ENCODE results near the gene KLF15. TPM values are rescaled to one million over a fixed set of nuclear protein-coding genes. Genes with fewer than 3 reads are reported as not detected.

Gene KLF15
- total RNA-seq, 2 experiments from 2014 or later, result not detected

GRCh38 chr3:126309861-126310655 lies 47.1 kb downstream of the KLF15 start:
- CTCF ChIA-PET, result no interaction called here
- H3K4me3 Mint-ChIP-seq, result no peak overlapping the region
- no peaks in the 10 kb centered on the region for H3K4me1 Mint-ChIP-seq
- no peaks in the 10 kb centered on the region for H3K27me3 Mint-ChIP-seq
- POLR2A ChIA-PET, result no interaction called here
- H3K36me3 Mint-ChIP-seq (ENCODE audit: low read depth), result no peaks in the 10 kb centered on the region
- H3K27ac Mint-ChIP-seq, result no peak overlapping the region
- DNase-seq, result no peak
- H3K9me3 Mint-ChIP-seq, result no peaks in the 10 kb centered on the region

- Mint-ChIP-seq H3K4me1 (no peaks in the 10 kb centered on the region), H3K9me3 (no peaks in the 10 kb centered on the region), H3K36me3 (ENCODE audit: low read depth) (no peaks in the 10 kb centered on the region), H3K4me3 (no peak overlapping the region), H3K27me3 (no peaks in the 10 kb centered on the region), H3K27ac (no peak overlapping the region)
- no peak for DNase-seq
- POLR2A ChIA-PET, result no interaction called here
- CTCF ChIA-PET, result no interaction called here
Measured at GRCh38 chr3:126309165-126309564, 48.0 kb downstream of the KLF15 start.

- no peak for DNase-seq
- H3K9me3 Mint-ChIP-seq, result no peaks in the 10 kb centered on the region
- POLR2A ChIA-PET, result no interaction called here
- CTCF ChIA-PET, result no interaction called here
- no peaks in the 10 kb centered on the region for H3K27me3 Mint-ChIP-seq
- H3K27ac Mint-ChIP-seq, result no peak overlapping the region
- no peak overlapping the region for H3K4me3 Mint-ChIP-seq
- no peaks in the 10 kb centered on the region for H3K36me3 Mint-ChIP-seq (ENCODE audit: low read depth)
- no peaks in the 10 kb centered on the region for H3K4me1 Mint-ChIP-seq
Measured at GRCh38 chr3:126308394-126309125, 48.6 kb downstream of the KLF15 start.

- no peaks in the 10 kb centered on the region for H3K4me1 Mint-ChIP-seq
- CTCF ChIA-PET, result no interaction called here
- peaks cover 3% of the 10 kb centered on the region for H3K27me3 Mint-ChIP-seq
- H3K36me3 Mint-ChIP-seq (ENCODE audit: low read depth), result no peaks in the 10 kb centered on the region
- POLR2A ChIA-PET, result no interaction called here
- peaks cover 2% of the 10 kb centered on the region for H3K9me3 Mint-ChIP-seq
- no peak overlapping the region for H3K27ac Mint-ChIP-seq
- no peak overlapping the region for H3K4me3 Mint-ChIP-seq
- DNase-seq, result no peak
Measured at GRCh38 chr3:126307591-126308393, 49.4 kb downstream of the KLF15 start.

- no peaks in the 10 kb centered on the region for H3K4me1 Mint-ChIP-seq
- no peak overlapping the region for H3K27ac Mint-ChIP-seq
- no peaks in the 10 kb centered on the region for H3K36me3 Mint-ChIP-seq (ENCODE audit: low read depth)
- DNase-seq, result no peak
- H3K9me3 Mint-ChIP-seq, result peaks cover 2% of the 10 kb centered on the region
- CTCF ChIA-PET, result no interaction called here
- no peak overlapping the region for H3K4me3 Mint-ChIP-seq
- H3K27me3 Mint-ChIP-seq, result peaks cover 3% of the 10 kb centered on the region
- POLR2A ChIA-PET, result no interaction called here
Measured at GRCh38 chr3:126306888-126307482, 50.2 kb downstream of the KLF15 start.

- Mint-ChIP-seq H3K36me3 (ENCODE audit: low read depth) (no peaks in the 10 kb centered on the region), H3K27ac (no peak overlapping the region), H3K4me1 (no peaks in the 10 kb centered on the region), H3K27me3 (peaks cover 3% of the 10 kb centered on the region), H3K9me3 (peaks cover 2% of the 10 kb centered on the region), H3K4me3 (no peak overlapping the region)
- no peak for DNase-seq
- POLR2A ChIA-PET, result no interaction called here
- CTCF ChIA-PET, result no interaction called here
Measured at GRCh38 chr3:126306397-126306796, 50.8 kb downstream of the KLF15 start.

- ChIA-PET POLR2A (no interaction called here), CTCF (no interaction called here)
- Mint-ChIP-seq H3K9me3 (peaks cover 2% of the 10 kb centered on the region), H3K4me3 (no peak overlapping the region), H3K36me3 (ENCODE audit: low read depth) (no peaks in the 10 kb centered on the region), H3K4me1 (no peaks in the 10 kb centered on the region), H3K27me3 (peaks cover 3% of the 10 kb centered on the region), H3K27ac (no peak overlapping the region)
- DNase-seq, result no peak
Measured at GRCh38 chr3:126305427-126305826, 51.8 kb downstream of the KLF15 start.

GRCh38 chr3:126304704-126305103 lies 52.5 kb downstream of the KLF15 start:
- CTCF ChIA-PET, result no interaction called here

GRCh38 chr3:126304291-126304690 lies 52.9 kb downstream of the KLF15 start:
- H3K27ac Mint-ChIP-seq, result no peak overlapping the region
- H3K4me3 Mint-ChIP-seq, result no peak overlapping the region
- no peak for DNase-seq
- H3K27me3 Mint-ChIP-seq, result peaks cover 3% of the 10 kb centered on the region
- H3K9me3 Mint-ChIP-seq, result peaks cover 2% of the 10 kb centered on the region
- H3K4me1 Mint-ChIP-seq, result no peaks in the 10 kb centered on the region
- ChIA-PET CTCF (no interaction called here), POLR2A (no interaction called here)
- H3K36me3 Mint-ChIP-seq (ENCODE audit: low read depth), result no peaks in the 10 kb centered on the region

More at GRCh38 chr3:126304704-126305103, 52.5 kb downstream of the KLF15 start:
- Mint-ChIP-seq H3K27me3 (peaks cover 3% of the 10 kb centered on the region), H3K4me1 (no peaks in the 10 kb centered on the region), H3K36me3 (ENCODE audit: low read depth) (no peaks in the 10 kb centered on the region), H3K9me3 (peaks cover 2% of the 10 kb centered on the region), H3K4me3 (no peak overlapping the region), H3K27ac (no peak overlapping the region)
- POLR2A ChIA-PET, result no interaction called here
- DNase-seq, result no peak

- peaks cover 3% of the 10 kb centered on the region for H3K27me3 Mint-ChIP-seq
- ChIA-PET POLR2A (no interaction called here), CTCF (no interaction called here)
- no peaks in the 10 kb centered on the region for H3K36me3 Mint-ChIP-seq (ENCODE audit: low read depth)
- DNase-seq, result no peak
- H3K4me3 Mint-ChIP-seq, result no peak overlapping the region
- no peak overlapping the region for H3K27ac Mint-ChIP-seq
- H3K4me1 Mint-ChIP-seq, result no peaks in the 10 kb centered on the region
- peaks cover 2% of the 10 kb centered on the region for H3K9me3 Mint-ChIP-seq
Measured at GRCh38 chr3:126303272-126303671, 53.9 kb downstream of the KLF15 start.

GRCh38 chr3:126300761-126301481 lies 56.3 kb downstream of the KLF15 start:
- H3K4me1 Mint-ChIP-seq, result no peaks in the 10 kb centered on the region
- no peak overlapping the region for H3K27ac Mint-ChIP-seq
- H3K4me3 Mint-ChIP-seq, result no peak overlapping the region
- ChIA-PET CTCF (no interaction called here), POLR2A (no interaction called here)
- H3K36me3 Mint-ChIP-seq (ENCODE audit: low read depth), result no peaks in the 10 kb centered on the region
- H3K27me3 Mint-ChIP-seq, result peaks cover 3% of the 10 kb centered on the region
- no peak for DNase-seq
- peaks cover 2% of the 10 kb centered on the region for H3K9me3 Mint-ChIP-seq

GRCh38 chr3:126300001-126300760 lies 57.0 kb downstream of the KLF15 start:
- H3K9me3 Mint-ChIP-seq, result peaks cover 2% of the 10 kb centered on the region
- ChIA-PET CTCF (no interaction called here), POLR2A (no interaction called here)
- H3K4me3 Mint-ChIP-seq, result no peak overlapping the region
- no peak for DNase-seq
- no peaks in the 10 kb centered on the region for H3K4me1 Mint-ChIP-seq
- no peak overlapping the region for H3K27ac Mint-ChIP-seq
- peaks cover 3% of the 10 kb centered on the region for H3K27me3 Mint-ChIP-seq
- H3K36me3 Mint-ChIP-seq (ENCODE audit: low read depth), result no peaks in the 10 kb centered on the region

Data from activated CD4-positive, alpha-beta memory T cell treated with anti-CD3 and anti-CD28 coated beads, Interleukin-2, amount 10 ng/mL, durations not matched to agents 7 days and 5 days (primary cell).